Measurements from ENCODE around the gene PLD5.
"Not testable (repeated sequence)": the region's sequence is repeated elsewhere in the genome, so short reads cannot be mapped to it uniquely, and the experiment has no call there.

Gene PLD5

DNA sequence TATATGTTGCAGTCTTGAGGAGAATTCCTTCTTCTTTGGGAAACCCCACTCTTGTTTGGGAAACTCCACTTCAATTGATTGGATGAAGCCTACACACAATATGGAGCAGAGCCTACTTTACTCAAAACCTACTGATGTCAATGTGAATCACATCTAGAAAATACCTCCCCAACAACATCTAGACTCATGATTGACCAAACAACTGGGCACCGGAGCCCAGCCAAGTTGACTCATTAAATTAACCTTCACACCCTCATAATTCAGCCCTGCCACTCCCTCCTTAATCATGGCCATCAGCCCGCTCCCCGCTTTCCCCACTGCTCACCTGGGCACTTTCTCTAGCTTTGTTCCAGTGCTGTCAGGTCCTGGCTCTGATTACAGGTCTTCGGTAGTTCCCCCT lies 317.5 kb downstream of the PLD5 start:
- DNase-seq, result no peak

DNA sequence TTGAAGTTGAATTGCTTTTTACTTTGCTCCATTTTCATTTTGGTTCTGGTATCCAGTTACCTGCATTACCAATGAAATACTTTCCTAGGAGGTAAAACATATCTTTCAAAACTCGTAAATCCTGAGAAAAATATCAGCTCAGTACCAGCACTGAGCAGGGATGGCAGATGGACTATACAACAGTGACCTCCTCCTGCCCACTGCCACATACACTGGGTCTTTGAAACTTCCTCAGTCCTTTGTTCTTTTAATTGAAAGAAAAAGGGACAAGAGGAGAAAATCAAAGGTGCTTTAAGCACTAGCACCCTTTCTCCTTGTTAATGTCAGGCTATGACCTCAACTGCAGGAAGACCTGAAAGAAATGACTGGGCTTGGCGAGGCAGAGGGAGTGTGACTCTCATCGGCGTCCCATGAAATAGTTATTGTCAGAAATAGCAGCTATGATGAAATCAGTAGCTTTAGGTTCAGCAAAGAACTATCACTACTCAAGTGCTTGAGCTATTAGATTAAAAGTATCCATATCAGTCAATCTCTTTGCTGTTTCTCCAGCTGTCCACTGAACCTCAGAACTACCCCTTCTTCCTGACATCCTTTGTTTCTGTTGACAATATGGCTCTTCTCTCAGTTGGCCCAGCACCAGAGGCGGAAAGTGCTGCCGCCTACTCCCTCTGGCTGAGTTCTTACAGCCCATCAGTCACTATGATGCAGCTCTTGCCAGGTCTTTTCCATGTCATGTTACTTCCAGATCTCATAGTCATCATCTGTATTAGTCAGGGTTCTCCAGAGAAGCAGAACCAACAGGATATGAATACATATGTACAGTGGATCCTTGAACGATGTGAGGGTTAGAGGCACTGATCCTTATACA lies 318.6 kb downstream of the PLD5 start:
- no peak for DNase-seq

DNA sequence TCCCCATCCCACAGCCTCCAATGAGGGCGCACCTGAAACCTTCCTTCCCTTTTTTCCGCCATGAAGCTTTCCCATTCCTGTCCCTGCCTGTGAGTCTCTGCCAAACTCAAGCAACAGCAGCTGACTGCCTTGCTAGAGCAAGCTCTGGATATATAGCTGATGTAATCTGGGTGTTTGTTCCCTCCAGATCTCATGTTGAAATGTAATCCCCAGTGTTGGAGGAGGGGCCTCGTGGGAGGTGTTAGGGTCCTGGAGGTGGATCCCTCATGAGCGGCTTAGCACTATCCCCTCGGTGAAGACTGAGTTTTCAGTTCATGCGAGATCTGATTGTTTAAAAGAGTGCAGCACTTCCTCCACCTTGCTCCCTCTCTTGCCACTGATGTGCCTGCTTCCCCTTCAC lies 321.2 kb downstream of the PLD5 start:
- no peak for DNase-seq

DNA sequence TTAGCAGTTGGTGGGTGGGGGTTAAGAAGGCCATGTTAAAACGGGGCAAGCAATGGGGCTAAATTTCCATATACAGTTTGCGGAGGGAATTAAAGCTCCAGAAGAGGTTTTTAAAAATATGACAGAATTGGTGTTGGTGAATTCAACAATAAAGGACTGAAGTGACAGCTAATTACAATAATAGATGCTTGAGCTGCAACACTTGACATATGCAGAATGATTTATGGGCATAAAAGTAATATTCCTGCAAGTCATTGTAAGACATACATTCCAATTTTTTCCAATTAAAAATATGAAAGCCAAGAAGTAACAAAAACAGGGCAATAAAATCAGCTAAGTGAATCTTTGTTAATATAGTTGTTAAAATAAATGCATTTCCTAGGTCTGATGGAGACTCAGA lies 323.4 kb downstream of the PLD5 start:
- DNase-seq, result no peak

DNA sequence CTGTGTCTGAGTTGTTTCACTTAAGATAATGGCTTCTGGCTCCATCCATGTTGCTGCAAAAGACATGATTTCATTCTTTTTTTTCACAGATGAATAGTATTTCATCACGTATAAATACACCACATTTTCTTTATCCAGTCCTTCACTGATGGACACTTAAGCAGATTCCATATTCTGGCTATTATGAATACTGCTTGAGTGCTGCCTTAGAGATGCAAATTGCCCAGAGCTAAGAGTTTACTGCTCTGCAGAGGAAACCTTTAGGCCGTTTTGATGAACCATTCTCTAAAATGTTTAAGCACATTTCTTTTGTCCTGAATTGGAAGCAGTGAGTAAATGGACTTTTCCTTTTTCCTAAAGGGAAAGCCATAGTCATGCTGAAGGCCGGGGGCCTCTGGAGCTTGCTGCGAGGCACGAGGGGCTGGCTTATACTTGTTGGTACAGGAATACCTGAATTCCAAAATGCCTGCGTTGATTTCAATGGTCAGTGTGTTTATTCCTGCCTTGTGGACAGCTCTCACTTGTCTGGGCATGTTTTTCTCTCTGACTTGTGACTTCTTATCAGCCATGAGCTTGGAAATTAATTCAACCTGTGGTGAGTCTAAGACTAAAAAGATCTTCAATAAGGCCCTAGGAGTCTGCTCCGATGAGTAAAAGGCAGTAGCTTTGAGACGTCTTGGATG lies 324.6 kb downstream of the PLD5 start:
- no peak for DNase-seq

DNA sequence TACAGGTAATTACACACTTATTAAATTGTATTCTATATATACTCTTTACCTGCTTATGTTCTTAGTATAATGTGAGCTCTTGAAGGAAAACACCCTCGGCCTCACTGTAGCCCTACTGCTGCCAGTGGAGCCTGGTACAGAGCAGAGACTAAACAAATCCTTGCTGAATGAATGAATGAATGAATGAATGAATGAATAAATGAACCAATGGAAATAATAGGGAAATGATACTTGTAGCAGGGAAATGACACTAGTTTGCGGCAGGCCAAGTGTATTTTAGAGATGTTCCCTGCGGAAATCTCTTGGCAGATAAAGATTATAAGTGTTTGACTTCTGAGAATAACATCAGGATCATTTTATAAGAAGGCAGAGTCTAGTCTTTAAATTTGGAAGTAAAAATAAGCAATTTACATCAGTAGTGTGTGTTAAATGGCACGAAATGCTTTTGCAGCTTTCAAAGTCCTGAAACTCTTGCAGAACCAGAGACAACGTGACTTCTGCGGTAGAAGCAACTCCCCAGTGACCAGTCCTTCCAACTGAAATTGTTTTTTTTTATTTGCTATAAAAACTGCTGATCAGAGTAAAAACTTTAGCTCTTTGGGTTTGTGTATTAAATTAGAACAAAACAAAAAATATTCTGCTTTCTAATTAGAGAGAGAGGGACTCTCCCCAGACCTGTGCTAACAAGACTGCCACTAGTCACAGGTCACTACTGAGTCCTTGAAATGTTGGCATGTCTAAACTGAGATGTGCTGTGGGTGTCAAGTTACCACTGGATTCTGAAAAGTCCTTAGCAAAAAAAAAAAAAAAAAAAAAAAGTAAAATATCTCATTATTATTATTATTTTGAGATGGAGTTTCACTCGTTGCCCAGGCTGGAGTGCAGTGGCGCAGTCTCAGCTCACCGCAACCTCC lies 326.3 kb downstream of the PLD5 start:
- no peak for DNase-seq

DNA sequence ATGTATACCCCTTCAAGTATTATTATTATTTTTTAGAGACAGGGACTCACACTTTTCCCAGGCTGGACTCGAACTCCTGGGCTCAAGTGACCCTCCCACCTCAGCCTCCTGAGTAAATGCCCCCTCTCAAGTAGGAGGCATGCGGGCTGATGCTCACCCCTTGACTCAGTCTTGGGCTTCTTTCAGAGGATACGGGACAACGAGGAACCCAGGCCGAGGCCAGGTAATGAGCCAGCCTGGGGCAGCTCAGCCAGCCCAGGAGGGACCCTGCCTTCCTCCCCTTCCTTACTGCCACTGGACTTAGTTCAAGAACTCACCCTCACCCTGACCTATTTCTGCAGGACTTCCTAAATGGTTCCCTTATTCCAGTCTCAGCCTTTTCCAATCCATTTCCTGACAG lies 327.6 kb downstream of the PLD5 start:
- no peak for DNase-seq

DNA sequence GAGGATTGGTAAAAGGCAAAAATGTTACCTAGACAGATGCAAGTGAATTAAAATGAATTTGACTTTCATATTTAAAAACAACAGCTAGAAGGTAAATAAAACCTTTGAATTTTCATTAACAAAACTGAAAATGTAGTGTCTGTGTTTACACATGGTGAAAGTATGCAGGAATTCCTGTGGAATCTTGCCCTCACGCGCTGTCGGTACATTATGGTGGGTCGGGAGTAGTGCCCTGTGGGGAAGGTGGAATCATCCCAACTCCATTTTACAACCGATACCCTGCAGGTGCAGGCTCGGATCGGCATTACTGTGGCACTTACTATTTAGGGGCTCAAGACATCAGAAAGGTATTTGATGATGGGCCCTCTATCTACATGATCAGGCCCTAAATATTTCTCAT lies 328.4 kb downstream of the PLD5 start:
- DNase-seq, result no peak

DNA sequence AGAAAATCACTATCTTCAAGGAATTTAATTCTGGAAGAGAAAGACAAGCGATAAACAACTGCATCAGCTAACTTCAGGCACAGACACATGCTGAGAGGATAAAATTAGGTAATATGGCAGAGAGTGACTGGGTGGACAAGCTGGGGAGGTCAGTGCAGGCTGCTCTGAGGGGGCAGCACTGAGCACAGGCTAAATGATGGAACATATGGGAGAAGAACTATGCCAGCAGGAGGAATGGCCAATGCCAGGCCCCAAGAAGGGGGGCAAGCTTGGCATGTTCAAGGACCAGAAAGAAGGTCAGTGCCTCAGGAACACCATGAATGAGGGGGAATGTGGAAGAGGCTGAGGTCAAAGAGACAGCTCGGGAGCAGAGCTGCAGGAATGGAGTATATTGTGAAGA lies 334.9 kb downstream of the PLD5 start:
- DNase-seq, result no peak

DNA sequence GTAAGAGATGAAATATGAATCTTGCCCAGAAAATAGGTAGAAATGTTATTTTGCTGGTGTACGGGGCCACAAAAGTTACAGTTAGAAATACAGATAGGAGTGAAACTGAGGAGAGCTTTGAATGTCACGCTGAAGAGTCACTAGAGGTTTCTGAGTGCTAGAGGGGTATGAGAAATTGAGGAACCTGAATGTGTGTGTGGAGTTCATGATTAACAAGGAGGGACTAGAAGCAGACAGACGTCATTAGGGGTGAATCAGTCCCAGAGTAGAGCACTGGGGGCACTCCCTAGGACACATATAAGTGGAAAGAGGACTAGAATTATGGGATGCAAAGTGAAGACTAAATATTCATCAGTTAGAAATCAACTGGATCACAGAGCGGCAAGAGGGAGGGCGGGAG lies 336.7 kb downstream of the PLD5 start:
- no peak for DNase-seq

DNA sequence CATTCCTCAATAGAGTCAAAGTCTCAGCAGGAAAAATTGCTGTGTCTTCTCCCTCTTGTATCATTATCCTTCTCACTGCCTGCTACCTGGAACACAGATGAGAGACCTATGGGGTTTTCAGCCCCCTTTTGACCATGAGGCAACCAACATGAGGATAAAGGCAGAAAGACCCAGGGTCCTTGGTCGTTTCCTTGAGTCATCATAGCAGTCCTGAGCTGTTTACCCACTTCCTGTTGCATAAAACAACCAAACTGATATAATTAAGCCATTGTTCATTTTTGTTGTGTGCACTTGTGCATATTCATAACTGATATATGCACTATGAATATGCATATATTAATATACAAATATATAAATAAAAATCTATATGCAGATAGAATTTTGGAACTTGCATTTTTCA lies 337.3 kb downstream of the PLD5 start:
- no peak for DNase-seq

DNA sequence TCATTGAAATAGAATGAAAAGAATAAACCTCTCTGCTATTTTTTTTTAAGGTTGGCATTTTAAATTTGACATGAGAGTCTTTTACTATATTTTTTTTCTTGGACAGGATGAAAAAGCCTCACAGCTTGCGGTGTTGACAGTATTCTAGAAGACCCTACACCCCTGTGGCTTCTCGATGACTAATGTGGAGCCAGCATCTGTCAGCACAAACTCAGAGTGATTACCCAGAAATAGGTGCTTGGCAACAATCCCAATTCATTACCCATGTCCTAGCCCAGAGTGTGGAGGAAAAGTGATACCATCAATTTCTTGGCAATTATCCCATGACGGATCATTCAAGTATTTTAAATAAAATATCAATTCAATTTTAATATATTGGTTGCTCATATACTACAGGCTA lies 338.8 kb downstream of the PLD5 start:
- no peak for DNase-seq

DNA sequence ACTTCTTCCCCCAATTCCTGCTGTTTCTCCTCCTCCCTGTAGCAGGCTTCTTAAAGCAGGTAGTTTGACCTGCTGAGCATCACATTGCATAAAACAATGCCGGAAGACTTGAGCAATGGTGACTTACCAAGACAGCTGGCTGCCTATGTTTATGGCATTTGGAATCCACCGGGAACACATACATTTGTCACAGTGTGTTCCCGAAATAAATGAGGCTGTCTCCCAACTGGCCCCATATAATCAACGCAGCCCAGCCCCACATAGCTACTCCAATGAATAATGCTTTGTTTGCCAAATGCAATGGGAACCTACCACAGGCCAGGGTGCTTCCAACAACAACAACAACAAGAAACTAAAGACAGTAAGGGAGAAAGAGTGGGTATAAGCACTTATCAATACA lies 339.5 kb downstream of the PLD5 start:
- no peak for DNase-seq

DNA sequence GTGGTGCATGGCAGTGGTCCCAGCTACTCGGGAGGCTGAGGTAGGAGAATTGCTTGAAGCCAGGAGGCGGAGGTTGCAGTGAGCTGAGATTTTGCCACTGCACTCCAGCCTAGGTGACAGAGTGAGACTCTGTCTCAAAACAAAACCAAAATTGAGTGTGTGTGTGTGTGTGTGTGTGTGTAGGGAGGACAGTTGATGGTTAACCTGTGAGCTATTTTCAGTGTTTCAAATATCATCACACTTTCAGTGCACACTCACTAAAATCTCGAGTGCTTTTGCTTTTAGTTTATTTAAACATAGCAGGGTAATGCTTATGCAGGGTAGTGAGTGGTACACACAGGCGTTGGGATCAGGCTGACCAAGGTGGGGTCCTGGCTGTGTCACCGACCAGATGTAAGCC lies 344.7 kb downstream of the PLD5 start:
- DNase-seq, result not testable (repeated sequence)

DNA sequence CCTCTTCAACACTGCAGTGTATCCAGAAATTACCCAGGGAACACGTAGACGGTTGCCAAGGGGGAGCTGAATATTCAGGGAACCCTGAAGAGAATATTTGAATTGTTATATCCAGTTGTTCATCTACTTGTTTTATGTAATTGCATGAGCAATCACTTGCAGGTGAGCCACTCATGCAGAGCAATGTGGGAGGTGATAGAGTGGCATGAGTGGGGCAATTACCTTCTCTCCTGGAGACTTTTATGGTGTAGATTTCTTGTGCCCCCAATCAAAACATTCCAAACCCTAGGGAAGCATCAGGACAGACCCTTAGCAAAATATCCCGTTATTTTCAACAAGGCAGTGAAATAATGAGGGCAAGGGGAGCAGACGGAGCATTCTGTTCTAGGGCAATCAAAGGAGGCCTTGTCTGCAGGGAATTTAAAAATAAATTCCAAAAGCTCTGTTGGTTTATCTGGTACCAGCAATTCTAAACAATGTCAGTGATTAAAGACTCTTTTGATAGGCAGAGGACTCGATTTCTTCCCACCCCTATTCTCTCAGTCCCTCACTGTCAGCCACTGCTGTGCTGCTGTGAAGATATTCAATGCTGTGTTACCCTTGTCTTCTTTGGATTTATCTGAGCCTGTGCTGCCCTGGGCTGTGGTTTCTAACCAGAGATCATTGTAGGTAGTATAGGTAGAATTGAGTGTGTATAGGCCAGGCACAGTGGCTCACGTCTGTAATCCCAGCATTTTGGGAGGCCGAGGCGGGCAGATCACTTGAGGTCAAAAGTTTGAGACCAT lies 345.4 kb downstream of the PLD5 start:
- no peak for DNase-seq

DNA sequence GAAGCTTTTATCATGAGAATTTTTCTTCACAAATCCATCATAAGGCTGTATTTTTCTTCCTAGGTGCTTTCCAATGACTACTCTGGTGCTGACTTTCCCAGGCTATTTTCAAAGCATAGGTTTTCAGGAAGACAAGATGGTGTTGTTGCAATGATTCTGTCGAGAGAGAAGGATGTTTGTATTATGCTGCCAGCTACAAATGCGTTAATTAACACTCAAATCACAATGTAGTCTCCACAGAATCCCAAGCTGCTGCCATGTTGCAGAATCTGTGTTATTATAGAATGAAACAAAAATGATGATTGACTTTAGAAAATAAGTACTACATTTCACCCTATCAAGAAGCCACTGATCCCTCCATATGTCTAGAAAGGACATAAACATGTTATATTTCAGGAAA lies 346.1 kb downstream of the PLD5 start:
- no peak for DNase-seq

DNA sequence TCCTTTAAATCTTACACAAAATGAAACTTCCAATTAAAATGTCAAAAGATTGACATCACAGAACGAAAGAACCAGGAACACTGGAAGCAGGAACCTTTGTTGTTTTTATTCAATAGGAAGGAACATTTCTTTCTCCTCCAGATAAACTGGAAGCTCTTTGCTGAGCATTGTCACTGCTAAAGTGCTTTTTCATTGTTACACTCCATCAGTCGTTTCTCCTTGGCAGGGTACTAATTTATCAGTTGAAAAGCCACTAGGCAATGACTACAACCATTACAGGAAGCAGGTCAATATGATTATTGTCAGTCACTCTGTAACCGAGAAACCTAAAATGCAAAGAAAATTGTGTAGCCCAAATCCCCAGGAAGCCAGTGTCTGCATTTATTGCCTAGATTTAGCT lies 362.4 kb downstream of the PLD5 start:
- DNase-seq, result no peak

DNA sequence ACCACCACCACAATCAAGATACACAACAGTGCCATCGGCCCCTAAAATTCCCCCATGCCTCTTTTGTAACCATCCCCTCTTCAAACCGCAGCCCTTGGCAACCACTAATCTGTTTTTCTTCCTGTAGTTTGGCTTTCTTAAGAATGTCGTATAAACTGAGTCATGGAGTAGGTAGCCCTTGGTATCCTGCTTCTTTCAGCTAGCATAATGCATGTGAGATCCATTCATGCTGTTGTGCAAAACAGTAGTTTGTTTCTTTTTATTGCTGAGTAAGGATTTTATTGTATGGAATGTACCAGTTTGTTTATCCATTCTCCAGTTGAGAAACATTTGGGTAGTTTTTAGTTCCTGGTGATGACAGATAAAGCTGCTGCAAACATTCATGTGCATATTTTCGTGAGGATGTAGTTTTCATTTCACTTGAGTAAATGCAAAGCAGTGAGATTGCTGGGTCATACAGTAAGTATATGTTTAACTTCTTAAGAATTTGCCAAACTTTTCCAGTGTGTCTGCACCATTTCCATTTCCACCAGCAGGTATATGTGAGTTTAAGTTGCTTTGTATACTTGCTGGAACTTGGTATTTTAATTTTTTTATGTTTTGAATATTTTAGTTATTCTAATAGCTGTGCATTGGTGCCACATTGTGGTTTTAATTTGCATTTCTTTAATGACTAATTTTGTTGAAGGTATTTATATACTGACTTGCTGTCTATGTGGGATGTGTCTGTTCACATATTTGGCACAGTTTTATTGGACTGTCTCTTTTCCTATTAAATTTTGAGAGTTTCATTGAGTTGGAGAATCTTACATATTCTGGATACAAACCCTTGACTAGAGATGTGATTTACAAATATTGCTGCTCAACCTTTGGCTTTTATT lies 377.2 kb downstream of the PLD5 start:
- no peak for DNase-seq

DNA sequence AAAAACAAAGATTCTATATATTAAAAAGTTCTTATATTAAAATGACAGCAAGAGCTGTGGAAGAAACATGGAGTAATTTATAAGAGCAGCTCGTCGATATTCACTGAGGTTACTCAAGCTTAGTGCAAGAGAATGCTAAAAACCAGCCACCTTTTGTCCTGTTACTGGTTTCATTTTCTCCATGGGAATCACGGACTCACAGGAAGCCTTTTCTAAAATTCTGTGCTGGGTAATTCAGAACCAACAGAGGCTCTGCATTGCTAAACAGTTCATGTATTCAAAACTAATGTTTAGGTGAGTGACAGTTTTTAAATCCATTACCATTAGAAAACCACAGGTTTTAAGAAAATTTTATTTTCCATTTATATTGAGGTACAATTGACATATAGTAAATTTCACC lies 377.8 kb downstream of the PLD5 start:
- no peak for DNase-seq

DNA sequence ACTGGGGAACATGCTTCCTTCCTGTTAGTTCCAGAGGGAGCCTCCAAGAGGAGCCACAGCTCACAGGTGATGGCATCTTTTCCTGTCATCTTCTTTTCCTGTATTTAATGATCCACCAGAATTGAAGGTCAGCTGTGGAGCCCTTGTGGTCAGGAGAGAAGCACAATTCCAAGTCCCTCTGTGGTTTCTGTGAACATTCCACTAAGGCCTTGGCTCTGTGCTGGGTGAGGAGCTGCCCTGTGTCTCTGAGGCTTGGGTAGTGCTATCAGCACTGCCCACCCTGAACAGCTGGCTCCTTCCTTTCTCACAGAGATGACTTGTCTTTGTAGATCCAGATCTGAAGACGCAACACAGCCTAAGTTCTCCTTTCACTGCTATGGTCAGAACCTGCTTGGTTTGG lies 383.7 kb downstream of the PLD5 start:
- DNase-seq, result no peak

DNA sequence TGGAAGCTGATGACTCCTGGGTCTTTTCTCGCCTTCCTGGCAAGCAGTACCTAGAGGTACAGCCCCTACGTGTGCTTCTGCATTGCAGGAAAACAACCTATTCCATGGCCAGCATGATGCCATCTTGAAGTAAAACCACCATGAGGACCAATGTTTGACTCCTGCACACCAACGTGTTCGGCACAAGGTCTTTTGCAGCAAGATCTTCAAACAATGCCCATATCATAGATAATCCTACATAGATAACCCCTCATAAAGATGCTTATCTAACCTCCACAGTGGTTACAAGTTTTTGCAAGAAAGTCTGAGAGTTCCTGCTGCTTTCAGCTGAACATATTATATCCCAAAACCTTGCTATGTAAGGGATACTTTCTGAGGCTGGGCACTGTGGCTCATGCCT lies 384.5 kb downstream of the PLD5 start:
- DNase-seq, result no peak

DNA sequence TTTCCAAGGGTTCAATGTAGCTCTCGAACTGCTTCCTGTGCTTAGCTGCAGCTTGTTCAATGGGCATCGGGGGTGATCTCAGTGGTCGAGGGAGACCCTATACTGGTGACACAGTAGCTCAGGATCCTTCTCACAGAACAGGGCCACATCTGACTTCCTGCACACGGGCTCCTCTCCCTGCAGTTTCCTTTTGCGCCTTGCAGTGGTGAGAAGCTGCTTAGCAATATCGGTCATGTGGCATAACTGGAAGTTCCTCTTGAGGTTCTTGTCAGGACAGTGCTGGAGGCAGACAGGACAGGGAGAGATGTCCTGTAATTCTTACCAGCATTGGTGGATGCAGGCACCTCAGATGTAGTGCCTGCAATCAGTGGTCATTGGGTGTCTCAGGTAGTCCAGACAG lies 385.1 kb downstream of the PLD5 start:
- DNase-seq, result no peak
